GM21737 (cell line): ENCODE measurements around the gene SEPSECS.

Source experiments
- ATAC-seq: cut with Tn5 transposase; IDR thresholded peaks from one replicate; pipeline ENCODE4 v1.9.1; 2021; ENCODE audit warnings: mild to moderate bottlenecking, moderate library complexity; ENCODE audit not compliant: unreplicated experiment

SEPSECS gene

GRCh38 chr4:25159837-25160713 is at the start of gene SEPSECS:
Gene SEPSECS, minus strand, starts transcription at chr4:25160449. Its CDS starts 80 bp downstream, at chr4:25160369.
- ATAC-seq: peak; percentile 83

DNA sequence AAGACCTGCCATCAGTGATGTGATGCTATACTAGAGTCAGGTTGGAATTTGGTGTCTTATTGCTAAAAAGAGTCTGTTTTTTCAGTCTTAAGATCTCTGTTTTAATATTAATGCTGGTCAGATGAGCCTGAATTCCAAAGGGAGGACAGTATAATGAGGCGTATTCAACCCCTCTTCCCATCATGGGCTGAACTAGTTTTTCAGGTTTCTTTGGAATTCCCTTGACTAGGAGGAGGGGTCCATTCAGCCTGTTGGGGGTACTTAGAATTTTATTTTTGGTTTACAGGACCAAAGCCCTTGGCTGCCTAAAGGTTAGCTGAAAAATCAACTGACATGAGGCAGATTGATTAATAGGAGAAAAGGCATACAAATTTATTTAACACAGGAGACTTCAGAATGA is 49.5 kb upstream of the SEPSECS start:
- no peak for ATAC-seq

GRCh38 chr4:25207997-25208396 is 47.7 kb upstream of the SEPSECS start:
- ATAC-seq: no peak

DNA sequence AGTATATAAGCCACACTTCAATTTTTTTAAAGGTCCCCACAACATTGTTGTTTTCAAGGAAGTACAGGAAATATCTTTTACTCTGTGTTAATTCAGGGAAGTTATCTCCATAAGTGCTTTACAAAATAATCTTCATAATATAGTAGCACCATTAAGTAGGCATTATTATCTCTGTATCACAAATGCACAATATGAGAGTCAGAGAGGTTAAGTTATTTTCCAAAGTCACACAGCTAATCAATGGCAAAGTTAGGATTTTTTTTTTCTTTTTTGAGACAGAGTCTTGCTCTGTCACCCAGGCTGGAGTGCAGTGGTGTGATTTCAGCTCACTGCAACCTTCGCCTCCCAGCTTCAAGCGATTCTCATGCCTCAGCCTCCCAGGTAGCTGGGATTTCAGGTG is 38.5 kb upstream of the SEPSECS start:
- ATAC-seq: no peak

- ATAC-seq: no peak
These were observed 30.2 kb upstream of the SEPSECS start for GRCh38 chr4:25190407-25190806.

GRCh38 chr4:25184056-25184455 is 23.8 kb upstream of the SEPSECS start:
- ATAC-seq: no peak

- no peak for ATAC-seq
These were observed 22.7 kb upstream of the SEPSECS start for GRCh38 chr4:25182937-25183336.

- peak; percentile 79 for ATAC-seq
These were observed 20.4 kb upstream of the SEPSECS start for GRCh38 chr4:25180524-25181131.

DNA sequence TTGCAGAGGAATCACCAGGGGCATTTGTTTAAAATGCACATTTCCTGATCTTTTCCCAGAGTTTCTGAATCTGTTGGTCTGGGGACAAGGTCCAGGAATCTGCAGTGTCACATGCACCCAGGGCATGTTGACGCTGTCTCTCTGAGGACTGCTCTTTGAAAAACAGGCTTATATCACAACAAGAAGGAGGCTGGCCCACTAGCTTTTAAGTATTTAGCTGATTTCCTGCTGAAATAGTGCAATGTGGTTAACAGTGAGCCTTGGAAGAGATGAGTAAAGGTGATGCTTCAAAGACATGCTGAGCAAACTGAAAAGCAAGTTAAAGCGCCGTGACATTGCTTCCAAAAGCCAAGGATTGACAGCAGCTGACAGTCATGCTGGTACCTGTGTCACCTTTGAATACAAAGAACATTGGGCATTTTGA is 18.6 kb upstream of the SEPSECS start:
- no peak for ATAC-seq

- ATAC-seq: no peak
These were observed 16.9 kb upstream of the SEPSECS start for GRCh38 chr4:25177147-25177546.

DNA sequence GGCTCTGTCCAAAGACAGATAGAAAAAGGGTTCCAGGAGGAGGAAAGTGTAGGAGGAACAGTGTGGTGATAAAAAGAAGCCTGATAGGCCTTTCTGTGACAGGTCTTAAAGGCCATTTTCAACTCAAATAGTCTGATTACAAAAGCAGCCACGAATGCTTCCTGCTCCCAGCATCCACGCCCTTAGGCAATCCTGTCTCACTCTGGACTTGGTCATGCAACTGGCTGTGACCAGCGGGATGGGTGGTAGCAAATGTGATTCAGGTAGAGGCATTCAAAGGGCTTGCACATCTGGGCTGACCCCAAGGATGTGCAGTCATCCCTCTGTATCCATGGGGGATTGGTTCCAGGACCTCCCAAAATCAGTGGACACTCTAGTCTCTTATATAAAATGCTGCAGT is 14.4 kb upstream of the SEPSECS start:
- no peak for ATAC-seq

DNA sequence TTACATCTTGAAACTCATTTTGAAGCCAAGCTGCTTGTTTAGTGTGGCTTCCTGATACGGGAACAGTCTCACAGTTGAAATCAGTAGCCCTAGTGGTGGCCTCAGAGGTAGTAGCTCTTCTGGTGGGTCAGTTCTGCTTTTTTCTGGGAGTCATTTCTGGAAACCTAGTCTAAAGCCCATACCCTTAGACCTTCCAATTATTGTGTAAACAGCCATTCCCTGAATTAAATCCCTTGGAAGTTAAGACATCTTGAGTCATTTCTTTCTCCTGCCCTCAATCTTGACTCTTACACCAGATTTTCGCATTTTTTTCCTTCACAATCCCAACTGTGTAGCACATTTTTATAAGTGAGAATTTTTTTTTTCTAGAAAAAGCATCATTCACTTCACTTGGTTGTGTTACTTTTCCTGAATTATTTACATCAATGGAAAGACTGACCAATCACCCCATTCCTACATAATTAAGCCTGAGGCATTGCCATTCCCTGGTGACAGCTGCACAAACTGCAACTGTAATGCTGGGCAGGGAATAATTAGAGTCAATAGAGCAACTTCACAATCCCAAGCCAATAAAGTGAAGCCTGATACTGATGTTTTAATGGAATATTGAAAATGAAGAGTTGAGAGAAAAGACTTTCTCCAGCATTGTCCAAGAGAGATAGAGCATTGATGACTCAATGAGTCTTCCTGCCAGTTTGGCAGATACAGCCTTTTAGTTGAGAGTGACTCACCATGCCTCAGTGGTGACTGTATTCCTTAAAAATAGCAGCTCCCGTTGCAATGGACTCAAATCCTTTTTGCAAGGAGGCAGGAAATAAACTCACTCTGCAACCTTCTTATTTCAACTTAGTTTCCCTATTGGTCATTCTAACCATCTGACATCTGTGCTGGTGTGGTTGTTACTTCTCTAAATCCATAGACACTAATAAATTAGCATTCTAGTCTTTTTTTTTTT is 13.0 kb upstream of the SEPSECS start:
- no peak for ATAC-seq

DNA sequence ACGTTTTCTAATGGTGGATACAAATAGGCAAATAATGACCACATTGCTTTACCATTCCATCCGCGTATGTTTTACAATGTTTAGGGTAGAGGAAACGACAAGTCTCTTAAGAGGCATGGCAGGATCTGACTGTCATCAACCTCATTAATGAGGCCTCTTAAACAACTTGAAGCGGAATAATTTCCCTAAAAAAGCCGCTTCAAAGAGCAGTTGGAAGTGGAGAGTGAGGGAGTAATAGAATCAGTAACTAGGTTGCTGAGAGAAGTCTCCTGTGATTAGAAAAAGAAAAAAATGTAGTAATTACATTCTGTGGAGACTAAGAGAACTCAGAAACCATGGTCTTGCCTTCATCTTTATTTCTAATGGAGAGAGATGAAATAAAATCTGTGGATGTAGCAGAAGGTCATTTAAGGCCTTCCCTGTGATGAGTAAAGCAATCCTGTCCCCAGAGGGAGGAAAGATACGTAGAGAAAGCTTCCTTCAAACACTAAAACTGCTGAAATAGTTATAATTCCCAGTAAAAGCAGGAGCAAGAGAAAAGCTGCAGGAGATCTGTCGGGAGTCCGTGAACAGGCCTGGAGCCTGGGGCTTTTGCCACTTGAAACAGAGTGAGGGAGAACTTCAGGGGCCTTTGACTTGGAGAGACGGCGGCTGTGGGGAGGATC is 11.1 kb upstream of the SEPSECS start:
- no peak for ATAC-seq

DNA sequence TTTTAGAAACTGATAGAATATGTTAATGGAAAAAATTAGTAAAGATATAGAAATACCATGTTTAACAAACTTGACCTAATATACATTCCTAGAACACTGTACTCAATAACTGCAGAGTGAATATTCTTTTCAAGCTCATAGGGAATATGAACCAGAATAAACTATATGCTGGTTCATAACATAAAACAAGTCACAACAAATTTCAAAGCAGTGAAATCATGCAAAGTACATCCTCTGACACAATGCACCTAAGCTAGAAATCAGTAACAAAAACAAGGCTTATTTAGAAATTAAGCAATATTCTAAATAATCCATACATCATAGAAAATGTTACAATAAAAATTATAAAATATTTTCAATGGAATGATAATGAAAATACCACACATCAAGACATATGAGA is 9.2 kb upstream of the SEPSECS start:
- no peak for ATAC-seq

- no peak for ATAC-seq
These were observed 5.7 kb upstream of the SEPSECS start for GRCh38 chr4:25165916-25166315.

DNA sequence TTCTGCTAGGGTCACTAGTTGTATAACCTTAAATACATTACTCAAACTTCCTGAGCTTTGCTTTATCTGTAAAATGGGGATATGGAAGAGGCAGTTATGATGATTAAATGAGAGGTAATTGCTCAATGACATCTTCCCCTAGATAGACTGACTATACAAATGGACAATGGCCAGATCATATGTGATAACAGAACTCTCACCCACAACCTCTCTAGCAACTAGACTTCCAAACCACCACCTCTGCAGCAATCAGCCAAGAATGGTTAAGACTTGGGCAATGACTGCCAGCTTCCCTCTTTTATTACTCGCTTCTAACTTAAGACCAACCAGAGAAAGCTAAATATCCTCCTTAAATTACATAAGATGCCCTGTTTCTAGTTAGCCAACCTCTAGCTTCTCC is 2.9 kb upstream of the SEPSECS start:
- ATAC-seq: no peak

GRCh38 chr4:25162566-25162965 is 2.3 kb upstream of the SEPSECS start:
- ATAC-seq: no peak

DNA sequence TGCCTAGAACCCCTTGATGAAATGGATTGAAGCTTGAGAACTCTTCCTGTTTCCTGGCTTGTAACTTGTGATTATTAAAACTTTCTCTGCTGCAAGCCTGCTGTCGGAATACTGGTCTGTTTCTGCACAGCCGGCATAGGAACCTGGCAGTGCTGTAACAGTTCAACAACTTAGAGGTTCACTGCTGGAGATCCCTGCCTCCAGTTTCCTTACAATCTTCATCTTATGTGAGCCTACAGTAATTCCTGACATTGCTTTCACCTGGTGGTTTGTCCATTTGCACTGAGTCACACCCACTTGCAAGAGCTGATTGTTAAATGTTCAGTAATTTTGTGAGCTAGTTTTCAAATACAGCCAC is 1.3 kb upstream of the SEPSECS start:
- no peak for ATAC-seq

DNA sequence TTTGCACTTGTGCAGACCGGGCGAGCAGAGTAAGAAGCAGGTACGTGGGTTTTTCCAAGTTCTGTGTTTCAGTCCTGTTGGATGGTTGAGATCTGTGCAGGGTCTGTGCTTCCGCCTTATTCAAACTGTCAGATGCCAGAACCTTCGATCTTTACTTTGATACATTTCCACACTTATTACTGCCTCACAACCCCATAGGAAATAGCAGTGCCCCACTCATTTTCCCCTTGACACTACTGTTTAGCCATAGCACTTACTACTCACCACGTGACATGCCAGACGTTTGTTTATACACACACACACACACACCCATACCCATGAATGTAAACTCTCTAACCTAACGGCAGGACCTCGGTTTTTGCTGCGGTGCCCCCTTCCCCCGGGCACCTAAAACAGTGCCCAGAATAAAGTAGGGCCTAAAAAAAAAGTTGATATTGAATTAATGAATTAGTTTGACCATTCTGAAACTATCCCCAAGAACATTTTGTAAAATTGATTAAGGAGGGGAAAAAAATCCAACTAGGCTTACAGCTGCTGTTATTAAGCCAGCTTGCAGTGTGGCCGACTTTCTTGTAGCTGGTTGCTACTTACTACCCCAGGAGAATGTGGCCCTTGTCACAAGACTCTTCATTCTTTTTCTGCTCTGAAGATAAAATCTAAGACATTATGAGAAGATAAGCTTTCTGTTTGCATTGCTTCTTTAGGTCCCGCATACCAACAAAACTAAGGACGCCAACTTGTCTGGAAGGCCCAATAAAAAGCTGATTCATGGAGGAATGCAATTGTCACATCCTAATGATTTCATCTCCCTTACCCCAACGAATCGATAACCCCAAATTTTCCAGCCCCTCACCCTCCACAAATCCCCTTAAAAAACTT is 704 bp upstream of the SEPSECS start:
- peak; percentile 32 for ATAC-seq

GRCh38 chr4:25158817-25159216 is 1.4 kb downstream of the SEPSECS start:
- no peak for ATAC-seq
